Measurements from ENCODE around the gene TMPO.
"Not testable (repeated sequence)": the region's sequence is repeated elsewhere in the genome, so short reads cannot be mapped to it uniquely, and the experiment has no call there.

Gene TMPO

DNA sequence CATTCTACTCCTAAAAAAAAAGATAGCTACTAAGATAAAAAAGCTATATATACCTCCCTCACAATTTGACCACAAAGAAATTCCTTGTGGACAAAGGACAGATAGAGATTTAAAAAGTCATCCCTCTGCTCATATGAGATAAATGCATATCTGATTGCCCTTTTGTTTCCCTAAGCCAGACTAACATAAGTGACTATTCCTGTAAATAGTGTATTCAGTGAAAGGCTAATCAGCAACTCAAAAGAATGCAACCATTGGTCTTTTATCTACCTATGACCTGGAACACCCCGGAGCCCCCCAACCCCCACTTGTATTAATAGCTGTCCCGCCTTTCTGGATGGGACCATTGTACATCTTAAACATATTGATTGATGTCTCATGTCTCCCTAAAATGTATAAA is 6.3 kb upstream of the TMPO start:
- no peak for DNase-seq (ENCODE audit: low read depth in 2 of 2)

GRCh38 chr12:98511806-98512205 is 3.6 kb upstream of the TMPO start:
- not testable (repeated sequence) for DNase-seq (ENCODE audit: low read depth in 2 of 2)

DNA sequence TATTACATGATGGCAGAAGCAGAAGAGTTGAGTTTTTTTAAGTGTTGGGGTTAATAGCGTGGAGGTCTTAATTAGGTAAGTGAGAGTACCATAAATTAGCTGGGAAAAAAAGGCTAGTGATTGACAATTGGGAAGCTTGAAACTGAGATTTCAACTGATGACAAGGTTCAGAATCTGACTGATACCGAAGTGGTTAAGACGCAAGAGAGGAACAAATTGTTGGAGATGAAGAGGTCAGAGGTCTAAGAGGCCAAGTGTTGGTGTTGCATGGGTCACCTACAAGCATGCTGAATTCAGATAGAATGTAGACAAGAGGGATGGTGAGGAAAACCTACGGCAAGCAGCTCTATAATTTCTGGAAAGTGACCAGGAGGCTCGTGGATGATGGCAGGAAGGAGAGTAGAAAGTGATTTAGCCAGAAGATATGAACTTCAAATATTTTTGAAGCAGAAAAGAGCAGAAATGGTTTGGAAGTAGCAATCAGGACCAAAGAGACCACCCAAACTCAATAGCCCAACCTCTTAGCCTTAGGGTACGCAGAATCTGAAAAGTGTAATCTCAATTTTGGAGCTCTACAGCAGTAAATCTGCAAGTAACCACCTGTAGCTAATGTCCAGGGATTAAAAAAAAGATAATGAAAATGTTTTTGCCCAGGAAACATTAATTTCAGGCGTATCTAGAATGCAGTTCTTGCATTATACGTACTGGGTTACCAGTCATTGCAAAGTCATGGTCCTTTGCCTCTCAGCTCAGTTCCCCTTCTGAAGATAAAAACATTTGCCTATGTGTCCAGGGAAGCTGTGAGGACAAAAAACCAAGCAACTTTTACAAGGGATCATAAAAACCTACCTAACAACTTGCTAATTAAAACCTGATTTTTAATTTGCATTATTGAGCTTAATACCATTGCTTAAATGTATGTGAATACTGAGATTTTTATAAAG is 1.7 kb upstream of the TMPO start:
- DNase-seq (ENCODE audit: low read depth in 2 of 2) = no peak

DNA sequence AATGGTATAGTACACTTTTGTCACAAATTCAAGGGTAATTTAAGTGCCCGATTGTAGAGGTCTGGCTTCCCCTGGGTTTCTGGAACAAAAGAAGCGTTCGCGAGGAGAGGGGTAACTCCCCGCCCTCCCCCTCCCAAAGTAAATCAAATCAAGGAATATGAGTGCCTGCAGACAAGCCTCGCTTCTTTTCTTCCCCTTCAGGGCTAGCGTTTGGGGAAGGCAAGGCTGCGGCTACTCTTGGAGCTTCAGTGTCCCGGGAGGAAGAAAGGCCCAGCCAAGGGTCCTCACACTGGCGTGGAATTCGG is 456 bp upstream of the TMPO start:
- no peak for DNase-seq (ENCODE audit: low read depth in 2 of 2)

DNA sequence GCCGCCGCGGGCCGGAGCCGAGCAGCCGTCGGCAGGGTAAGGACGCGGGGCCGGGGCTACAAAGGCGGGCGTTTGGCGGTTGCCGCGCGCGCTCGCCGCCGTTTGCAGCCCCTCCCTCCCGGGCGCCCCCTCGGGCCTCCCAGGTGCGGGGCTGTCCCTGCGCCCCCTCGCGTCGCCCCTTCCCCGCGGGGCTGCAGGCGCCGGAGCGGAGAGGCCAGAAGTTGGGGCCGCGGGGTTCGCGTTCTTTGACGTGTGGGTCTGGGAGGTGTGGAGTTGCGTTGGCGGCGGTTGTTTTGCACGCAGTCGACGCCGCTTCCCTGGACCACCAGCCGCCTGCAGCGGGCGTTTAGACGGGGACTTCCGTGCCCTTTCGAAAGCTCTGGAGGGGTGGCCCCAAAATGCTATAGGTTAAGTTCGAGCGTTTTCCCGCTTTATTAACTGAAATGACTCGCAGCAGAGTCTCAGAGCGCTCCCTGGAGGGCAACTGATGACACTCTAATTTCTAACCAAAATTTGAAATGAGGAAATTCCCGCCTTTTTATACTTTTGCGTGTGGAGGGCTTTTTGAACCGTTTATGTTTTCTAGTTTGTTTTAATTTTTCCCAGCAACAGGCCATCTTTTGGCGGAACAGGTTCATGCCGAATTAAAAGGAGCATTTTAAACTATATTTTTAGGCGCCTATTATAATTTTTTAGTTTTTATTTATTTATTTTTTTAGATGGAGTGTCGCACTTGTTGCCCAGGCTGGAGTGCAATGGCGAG is 902 bp downstream of the TMPO start:
- DNase-seq (ENCODE audit: low read depth in 2 of 2) = peak; percentile 66 to 68

- DNase-seq (ENCODE audit: low read depth in 2 of 2) = no peak
These were observed 4.0 kb downstream of the TMPO start for GRCh38 chr12:98519257-98519907.

DNA sequence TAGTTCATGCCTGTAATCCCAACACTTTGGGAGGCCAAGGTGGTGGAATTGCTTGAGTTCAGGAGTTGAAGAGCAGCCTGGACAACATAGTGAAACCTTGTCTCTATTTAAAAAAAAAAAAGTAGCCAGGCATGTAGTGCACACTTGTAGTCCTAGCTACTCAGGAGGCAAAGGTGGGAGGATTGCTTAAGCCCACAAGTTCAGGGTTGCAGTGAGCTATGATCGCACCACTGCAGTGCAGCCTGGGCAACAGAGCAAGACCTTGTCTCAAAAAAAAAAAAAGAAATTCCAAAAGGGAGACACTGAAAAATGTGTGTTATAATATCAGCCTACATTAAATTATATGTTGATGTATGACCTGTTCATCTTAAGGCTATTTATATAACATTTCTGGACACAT is 14.7 kb downstream of the TMPO start:
- no peak for DNase-seq (ENCODE audit: low read depth in 2 of 2)

DNA sequence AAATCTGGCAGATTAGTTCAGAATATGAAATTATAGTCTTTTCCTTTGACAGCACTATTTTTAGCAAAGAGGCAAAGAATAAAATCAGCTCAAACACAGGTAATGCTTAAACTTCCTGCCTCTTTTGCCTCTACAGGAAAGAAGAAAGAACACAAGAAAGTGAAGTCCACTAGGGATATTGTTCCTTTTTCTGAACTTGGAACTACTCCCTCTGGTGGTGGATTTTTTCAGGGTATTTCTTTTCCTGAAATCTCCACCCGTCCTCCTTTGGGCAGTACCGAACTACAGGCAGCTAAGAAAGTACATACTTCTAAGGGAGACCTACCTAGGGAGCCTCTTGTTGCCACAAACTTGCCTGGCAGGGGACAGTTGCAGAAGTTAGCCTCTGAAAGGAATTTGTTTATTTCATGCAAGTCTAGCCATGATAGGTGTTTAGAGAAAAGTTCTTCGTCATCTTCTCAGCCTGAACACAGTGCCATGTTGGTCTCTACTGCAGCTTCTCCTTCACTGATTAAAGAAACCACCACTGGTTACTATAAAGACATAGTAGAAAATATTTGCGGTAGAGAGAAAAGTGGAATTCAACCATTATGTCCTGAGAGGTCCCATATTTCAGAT is 17.4 kb downstream of the TMPO start:
- no peak for DNase-seq (ENCODE audit: low read depth in 2 of 2)

DNA sequence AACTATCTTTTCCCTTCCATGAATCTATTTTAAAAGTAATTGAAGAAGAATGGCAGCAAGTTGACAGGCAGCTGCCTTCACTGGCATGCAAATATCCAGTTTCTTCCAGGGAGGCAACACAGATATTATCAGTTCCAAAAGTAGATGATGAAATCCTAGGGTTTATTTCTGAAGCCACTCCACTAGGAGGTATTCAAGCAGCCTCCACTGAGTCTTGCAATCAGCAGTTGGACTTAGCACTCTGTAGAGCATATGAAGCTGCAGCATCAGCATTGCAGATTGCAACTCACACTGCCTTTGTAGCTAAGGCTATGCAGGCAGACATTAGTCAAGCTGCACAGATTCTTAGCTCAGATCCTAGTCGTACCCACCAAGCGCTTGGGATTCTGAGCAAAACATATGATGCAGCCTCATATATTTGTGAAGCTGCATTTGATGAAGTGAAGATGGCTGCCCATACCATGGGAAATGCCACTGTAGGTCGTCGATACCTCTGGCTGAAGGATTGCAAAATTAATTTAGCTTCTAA is 18.4 kb downstream of the TMPO start:
- DNase-seq (ENCODE audit: low read depth in 2 of 2) = no peak

GRCh38 chr12:98538031-98538430 is 22.6 kb downstream of the TMPO start:
- DNase-seq (ENCODE audit: low read depth in 2 of 2) = no peak

DNA sequence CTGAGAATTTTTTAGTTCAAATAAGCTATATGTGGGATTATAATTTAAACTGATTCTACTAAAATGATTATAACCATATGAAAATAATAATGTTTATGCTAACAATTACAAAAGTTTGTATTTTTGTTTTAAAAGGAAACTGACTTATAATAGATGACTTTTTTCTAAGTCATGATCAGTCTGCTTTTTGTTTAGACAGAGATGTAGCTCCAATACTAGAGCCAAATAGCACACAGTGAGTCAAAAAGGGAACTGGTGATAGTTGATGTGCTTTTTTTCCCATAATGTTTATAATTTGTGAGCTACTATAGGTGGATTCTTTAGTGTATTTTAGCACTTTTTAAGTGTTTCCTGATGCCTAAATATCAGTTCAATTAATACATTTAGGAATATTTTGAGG is 28.3 kb downstream of the TMPO start:
- DNase-seq (ENCODE audit: low read depth in 2 of 2) = no peak

DNA sequence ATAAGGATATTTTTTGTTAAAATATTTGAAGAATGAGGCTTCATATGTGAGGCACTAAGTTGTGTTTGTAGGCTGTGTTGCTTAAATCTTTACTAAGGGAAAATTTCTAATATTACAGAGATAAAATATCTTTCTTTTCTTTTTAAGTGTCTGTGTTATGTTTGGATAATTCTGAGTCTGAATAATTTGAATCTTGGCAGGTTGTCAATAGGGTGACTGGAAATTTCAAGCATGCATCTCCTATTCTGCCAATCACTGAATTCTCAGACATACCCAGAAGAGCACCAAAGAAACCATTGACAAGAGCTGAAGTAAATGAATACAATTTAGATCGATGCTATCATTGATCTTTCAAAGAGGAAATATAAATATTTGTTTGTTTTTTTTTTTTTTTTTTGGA is 29.4 kb downstream of the TMPO start:
- DNase-seq (ENCODE audit: low read depth in 2 of 2) = no peak

- DNase-seq (ENCODE audit: low read depth in 2 of 2) = no peak
These were observed 34.2 kb downstream of the TMPO start for GRCh38 chr12:98549371-98550110.

DNA sequence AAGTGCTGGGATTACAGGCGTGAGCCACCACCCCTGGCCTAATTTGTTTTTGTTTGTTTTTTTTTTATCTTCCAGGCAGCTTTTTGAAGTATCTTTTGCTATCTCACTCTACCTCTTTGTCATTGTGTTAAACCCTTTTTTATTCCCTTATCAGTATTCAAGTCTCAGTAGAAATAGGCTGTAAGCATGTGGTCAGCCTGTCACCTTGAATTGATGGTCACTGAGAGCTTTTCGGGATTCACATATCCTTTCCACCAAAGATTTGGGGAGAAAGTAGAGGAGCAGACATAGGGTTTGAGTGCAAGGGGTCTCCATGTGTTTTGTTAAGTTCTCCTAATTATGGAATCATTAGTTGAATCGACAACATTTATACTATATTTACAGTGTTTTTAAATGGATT is 36.4 kb downstream of the TMPO start:
- DNase-seq (ENCODE audit: low read depth in 2 of 2) = no peak

- DNase-seq (ENCODE audit: low read depth in 2 of 2) = not testable (repeated sequence)
These were observed 42.7 kb downstream of the TMPO start for GRCh38 chr12:98558097-98558496.

DNA sequence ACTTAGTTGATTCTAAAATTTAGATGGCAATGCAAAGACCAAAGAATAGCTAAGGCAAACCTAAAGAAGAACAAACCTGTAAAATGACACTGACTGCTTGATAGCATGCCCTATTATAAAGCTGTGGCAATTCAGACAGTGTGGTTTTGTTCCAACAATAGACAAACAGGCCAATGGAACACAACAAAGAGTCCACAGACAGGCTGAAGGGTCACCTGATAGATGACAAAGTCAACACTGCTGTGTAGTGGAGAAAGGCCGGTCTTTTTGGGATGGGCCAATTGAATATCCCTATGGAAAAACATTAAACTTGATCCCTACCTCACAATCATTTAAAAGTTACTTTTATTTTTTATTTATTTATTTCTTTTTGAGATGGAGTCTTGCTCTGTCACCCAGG is 44.3 kb downstream of the TMPO start:
- DNase-seq (ENCODE audit: low read depth in 2 of 2) = no peak

DNA sequence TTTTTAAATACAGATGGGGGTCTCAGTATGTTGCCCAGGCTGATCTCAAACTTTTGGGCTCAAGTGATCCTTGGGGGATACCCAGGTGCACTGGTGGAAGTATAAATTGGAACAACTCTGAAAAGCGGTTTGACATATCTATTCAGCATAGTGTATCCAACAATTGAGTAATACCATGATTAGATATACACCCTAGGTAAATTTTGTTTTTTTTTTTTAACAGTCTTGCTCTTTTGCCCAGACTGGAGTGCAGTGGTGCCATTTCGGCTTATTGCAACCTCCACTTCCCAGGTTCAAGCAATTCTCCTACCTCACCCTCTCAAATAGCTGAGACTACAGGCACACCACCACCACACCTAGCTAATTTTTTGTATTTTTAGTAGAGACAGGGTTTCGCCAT is 46.5 kb downstream of the TMPO start:
- DNase-seq (ENCODE audit: low read depth in 2 of 2) = no peak

DNA sequence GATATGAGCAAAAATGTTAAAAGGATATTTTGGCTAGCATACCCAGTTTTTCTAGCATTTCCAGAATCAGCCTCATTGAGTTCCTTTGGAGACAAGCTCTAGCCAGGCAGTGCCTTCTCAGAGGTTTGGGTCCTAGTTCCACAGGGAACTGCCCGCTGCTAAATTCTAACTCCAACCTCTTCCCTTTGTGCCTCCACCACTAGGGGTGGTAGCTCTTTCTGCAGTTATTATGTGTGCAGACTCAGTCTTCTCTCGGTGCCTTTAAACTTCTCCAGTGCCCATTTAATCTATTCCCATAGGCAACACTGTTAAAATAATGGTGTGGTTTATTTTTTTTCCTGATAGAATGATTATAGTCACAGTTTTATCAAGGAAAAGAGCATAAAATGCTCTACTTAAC is 56.6 kb downstream of the TMPO start:
- no peak for DNase-seq (ENCODE audit: low read depth in 2 of 2)

DNA sequence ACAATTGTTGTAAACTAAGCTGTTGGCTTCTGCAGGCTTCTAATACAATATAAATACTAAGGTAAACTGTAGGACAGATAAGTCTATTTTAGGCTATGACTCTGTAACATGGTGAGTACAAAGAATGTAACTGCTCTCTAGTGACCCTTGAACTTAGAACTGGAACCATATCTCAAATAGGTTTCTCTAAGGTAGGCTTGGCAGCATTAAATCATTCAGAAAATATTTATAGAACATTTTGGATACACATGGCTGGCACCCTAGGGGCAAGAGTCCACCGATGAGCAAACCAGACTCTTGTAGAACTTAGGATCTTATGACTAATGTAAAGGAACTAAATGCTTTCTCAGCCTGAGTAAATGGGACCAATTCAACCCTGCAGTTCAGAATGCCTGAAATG is 58.7 kb downstream of the TMPO start:
- no peak for DNase-seq (ENCODE audit: low read depth in 2 of 2)

DNA sequence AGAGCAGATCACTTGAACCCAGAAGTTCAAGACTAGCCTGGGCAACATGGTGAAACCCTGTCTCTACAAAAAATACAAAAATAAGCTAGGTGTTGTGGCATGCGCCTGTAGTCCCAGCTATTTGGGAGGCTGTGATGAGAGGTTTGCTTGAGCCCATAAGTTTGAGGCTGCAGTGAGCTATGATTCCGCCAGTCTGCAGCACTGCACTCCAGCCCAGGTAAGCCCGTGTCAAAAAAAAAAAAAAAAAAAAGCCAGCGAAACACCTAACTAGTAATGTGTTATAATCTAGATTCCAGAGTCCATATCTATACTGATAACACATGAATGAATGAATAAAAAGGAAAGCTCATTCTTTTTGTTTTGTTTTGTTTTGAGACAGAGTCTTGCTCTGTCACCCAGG is 59.6 kb downstream of the TMPO start:
- DNase-seq (ENCODE audit: low read depth in 2 of 2) = no peak

GRCh38 chr12:98576795-98577194 is 61.4 kb downstream of the TMPO start:
- not testable (repeated sequence) for DNase-seq (ENCODE audit: low read depth in 2 of 2)

Data from stimulated activated CD4-positive, alpha-beta T cell treated with anti-CD3 and anti-CD28 coated beads, Interleukin-1b, Interleukin-23, amount 100 ng/mL, for 4 hours (primary cell).